Smooth muscle cell (in vitro differentiated cells): Measurements from ENCODE around the gene MAN1B1. TPM values are rescaled to one million over a fixed set of nuclear protein-coding genes. Genes with fewer than 3 reads are reported as not detected.

Experiments used
- DNase-seq: peaks from one replicate; lab custom pipeline; 2025; ENCODE audit not compliant: unreplicated experiment; lab: John Stamatoyannopoulos, UW
- H2AFZ ChIP-seq: fragments of 200-600 bp; sonication (generic); 2 replicates; pipeline ENCODE4 v1.6.0; 2016; ENCODE audit warnings: antibody characterized with exemption, low read depth, mild to moderate bottlenecking
- H3F3A ChIP-seq: fragments of 200-600 bp; sonication (generic); 2 replicates; pipeline ENCODE4 v1.6.0; 2017; ENCODE audit warnings: antibody characterized with exemption, low read depth
- H3K27ac ChIP-seq: fragments of 200-600 bp; sonication (generic); 2 replicates; pipeline ENCODE4 v1.5.1; 2016; ENCODE audit warnings: low read depth, mild to moderate bottlenecking
- H3K27me3 ChIP-seq: fragments of 200-600 bp; sonication (generic); 2 replicates; pipeline ENCODE4 v1.6.1; 2016; ENCODE audit warnings: low read depth, mild to moderate bottlenecking
- H3K36me3 ChIP-seq: fragments of 200-600 bp; sonication (generic); 2 replicates; pipeline ENCODE4 v1.5.1; 2016; ENCODE audit warnings: low read depth
- H3K4me1 ChIP-seq: fragments of 200-600 bp; sonication (generic); 2 replicates; pipeline ENCODE4 v1.5.1; 2016; ENCODE audit warnings: low read depth
- H3K4me2 ChIP-seq: fragments of 200-600 bp; sonication (generic); 2 replicates; pipeline ENCODE4 v1.6.0; 2016; ENCODE audit warnings: mild to moderate bottlenecking
- H3K4me3 ChIP-seq: fragments of 200-600 bp; sonication (generic); 2 replicates; pipeline ENCODE4 v1.5.1; 2016; ENCODE audit warnings: mild to moderate bottlenecking
- H3K79me2 ChIP-seq: fragments of 200-600 bp; sonication (generic); 2 replicates; pipeline ENCODE4 v1.6.0; 2016; ENCODE audit warnings: low read depth, mild to moderate bottlenecking
- H3K9ac ChIP-seq: fragments of 200-600 bp; sonication (generic); 2 replicates; pipeline ENCODE4 v1.6.0; 2016; ENCODE audit warnings: low read depth
- H3K9me3 ChIP-seq: fragments of 200-600 bp; sonication (generic); replicated peaks from 2 replicates; pipeline ENCODE4 v1.5.1; 2016; ENCODE audit warnings: low read depth
- H4K20me1 ChIP-seq: fragments of 200-600 bp; sonication (generic); 2 replicates; pipeline ENCODE4 v1.6.0; 2016; ENCODE audit warnings: low read depth
- CTCF ChIP-seq: fragments of 200-600 bp; sonication (generic); IDR thresholded peaks from 2 replicates; pipeline ENCODE4 v1.5.1; 2017; ENCODE audit warnings: borderline replicate concordance, mild to moderate bottlenecking, antibody characterized with exemption; ENCODE audit not compliant: insufficient read depth, poor library complexity, severe bottlenecking
- WGBS: methylation state at CpG from one replicate; pipeline ENCODE4 v1.1.7; 2016; ENCODE audit warnings: low lambda C conversion rate; 5-methylcytosine and 5-hydroxymethylcytosine counted together
- polyA plus RNA-seq: library from polyadenylated mRNA; unstranded; fragments of >200 nt; fragmentation: Nextera tagmentation; extraction: Ambion mirVana; gene quantifications from 2 replicates; pipeline ENCODE4 v1.2.1, GENCODE V29; 2016
- total RNA-seq: library from RNA; depleted of rRNA; stranded (reverse); fragments of >200 nt; gene quantifications from 2 replicates; pipeline ENCODE4 v1.2.3, GENCODE V29; 2014

MAN1B1 gene
- total and polyA plus RNA-seq, 2 experiments from 2014 or later, result 62.9 to 97.1 TPM

DNA sequence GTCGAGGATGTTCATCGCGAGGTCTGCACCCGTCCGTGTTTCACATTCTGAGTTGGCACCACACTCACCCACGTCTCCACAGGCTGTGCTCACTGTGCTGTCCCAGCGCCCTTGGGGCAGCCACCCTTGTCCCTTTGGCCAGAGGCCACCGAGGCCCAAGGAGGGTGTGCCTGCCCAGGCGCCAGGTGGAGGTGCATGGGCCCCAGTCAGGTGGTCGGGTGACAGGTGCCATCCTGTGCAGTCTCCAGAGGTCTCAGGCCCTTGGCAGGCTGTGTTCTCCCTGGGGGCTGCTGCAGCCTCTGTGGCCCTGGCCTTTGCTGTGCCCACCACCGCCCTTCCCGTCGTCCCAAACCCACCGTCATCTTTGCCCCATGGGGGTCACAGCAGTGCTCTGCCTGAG lies 12.4 kb downstream of the MAN1B1 start:
- DNase-seq, result no peak

DNA sequence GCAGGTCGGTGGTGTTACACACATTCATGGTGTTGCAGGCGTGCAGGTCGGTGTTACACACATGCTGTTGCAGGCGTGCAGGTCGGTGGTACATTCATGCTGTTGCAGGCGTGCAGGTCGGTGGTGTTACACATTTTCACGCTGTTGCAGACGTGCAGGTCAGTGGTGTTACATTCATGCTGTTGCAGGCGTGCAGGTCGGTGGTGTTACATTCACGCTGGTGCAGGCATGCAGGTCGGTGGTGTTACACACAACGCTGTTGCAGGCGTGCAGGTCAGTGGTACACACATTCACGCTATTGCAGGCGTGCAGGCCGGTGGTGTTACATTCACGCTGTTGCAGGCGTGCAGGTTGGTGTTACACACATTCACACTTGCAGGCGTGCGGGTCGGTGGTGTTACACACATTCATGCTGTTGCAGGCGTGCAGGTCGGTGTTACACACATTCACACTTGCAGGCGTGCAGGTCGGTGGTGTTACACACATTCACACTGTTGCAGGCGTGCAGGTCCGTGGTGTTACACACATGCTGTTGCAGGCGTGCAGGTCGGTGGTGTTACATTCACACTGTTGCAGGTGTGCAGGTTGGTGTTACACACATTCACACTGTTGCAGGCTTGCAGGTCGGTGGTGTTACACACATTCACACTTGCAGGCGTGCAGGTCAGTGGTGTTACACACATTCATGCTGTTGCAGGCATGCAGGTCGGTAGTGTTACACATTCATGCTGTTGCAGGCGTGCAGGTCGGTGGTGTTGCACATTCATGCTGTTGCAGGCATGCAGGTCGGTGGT lies 16.6 kb downstream of the MAN1B1 start:
- no peaks in the 10 kb centered on the region for H3K9me3 ChIP-seq
- H3K4me3 ChIP-seq, result no peak overlapping the region
- no peak for DNase-seq
- no peaks in the 10 kb centered on the region for H3F3A ChIP-seq
- no peak overlapping the region for H3K9ac ChIP-seq
- no peak overlapping the region for H3K4me2 ChIP-seq
- H3K4me1 ChIP-seq, result no peaks in the 10 kb centered on the region
- no peaks in the 10 kb centered on the region for H3K79me2 ChIP-seq
- no peaks in the 10 kb centered on the region for H3K27me3 ChIP-seq
- TF ChIP-seq CTCF, result no peak
- H2AFZ ChIP-seq, result no peak overlapping the region
- peaks cover 4% of the 10 kb centered on the region for H3K36me3 ChIP-seq
- H3K27ac ChIP-seq, result no peak overlapping the region
- 92% methylated on average over 36 of the region's 37 CpGs for WGBS
- H4K20me1 ChIP-seq, result peaks cover 5% of the 10 kb centered on the region

More for the DNA sequence above, 12.4 kb downstream of the MAN1B1 start:
- WGBS, result 98% methylated on average over 14 of the region's 14 CpGs
- no peak overlapping the region for H3K27ac ChIP-seq
- H3K4me2 ChIP-seq, result no peak overlapping the region
- H3K9ac ChIP-seq, result no peak overlapping the region
- no peaks in the 10 kb centered on the region for H3K9me3 ChIP-seq
- TF ChIP-seq CTCF, result no peak
- no peaks in the 10 kb centered on the region for H3K4me1 ChIP-seq
- no peaks in the 10 kb centered on the region for H3K27me3 ChIP-seq
- H3K36me3 ChIP-seq, result peaks cover 4% of the 10 kb centered on the region
- H3K4me3 ChIP-seq, result no peak overlapping the region
- H3F3A ChIP-seq, result no peaks in the 10 kb centered on the region
- peaks cover 1% of the 10 kb centered on the region for H4K20me1 ChIP-seq
- H3K79me2 ChIP-seq, result no peaks in the 10 kb centered on the region
- no peak overlapping the region for H2AFZ ChIP-seq

GRCh38 chr9:137105814-137106661 lies 19.3 kb downstream of the MAN1B1 start:
- no peak for DNase-seq
- Histone ChIP-seq H3K36me3 (peaks cover 4% of the 10 kb centered on the region), H4K20me1 (peaks cover 5% of the 10 kb centered on the region), H3K27me3 (no peaks in the 10 kb centered on the region), H3F3A (no peaks in the 10 kb centered on the region), H3K27ac (no peak overlapping the region), H3K9me3 (no peaks in the 10 kb centered on the region), H3K4me1 (no peaks in the 10 kb centered on the region), H3K4me3 (no peak overlapping the region), H3K4me2 (no peak overlapping the region), H3K9ac (no peak overlapping the region), H2AFZ (no peak overlapping the region), H3K79me2 (no peaks in the 10 kb centered on the region)
- TF ChIP-seq CTCF, result no peak
- 98% methylated on average over 22 of the region's 31 CpGs for WGBS
